DND-41 (cell line): ENCODE data around the gene NLGN1.

Experiments
- ATAC-seq: fragments of 200-7000 bp; cut with Tn5 transposase; 3 replicates; pipeline ENCODE4 v1.9.1; 2021; ENCODE audit warnings: low read depth; ENCODE audit not compliant: insufficient read depth
- DNase-seq: peaks from one replicate; pipeline ENCODE4 v3.0.0-alpha.2; 2020
- H2AFZ ChIP-seq: 2 replicates; pipeline ENCODE4 v1.6.0; 2012; ENCODE audit warnings: low read depth, low read length
- H3K27ac ChIP-seq: 2 replicates; pipeline ENCODE4 v1.5.1; 2012; ENCODE audit warnings: low read length, inconsistent platforms
- H3K27me3 ChIP-seq: fragments of 200-600 bp; sonication (generic); 2 replicates; pipeline ENCODE4 v1.6.0; 2012; ENCODE audit warnings: low read length, mild to moderate bottlenecking, inconsistent platforms; ENCODE audit not compliant: insufficient read depth, poor library complexity
- H3K36me3 ChIP-seq: 2 replicates; pipeline ENCODE4 v1.5.1; 2012; ENCODE audit warnings: low read length, inconsistent platforms; ENCODE audit not compliant: insufficient read depth
- H3K4me1 ChIP-seq: 2 replicates; pipeline ENCODE4 v1.5.1; 2012; ENCODE audit warnings: mild to moderate bottlenecking, low read length; ENCODE audit not compliant: insufficient read depth
- H3K4me2 ChIP-seq: 2 replicates; pipeline ENCODE4 v1.6.0; 2012; ENCODE audit warnings: mild to moderate bottlenecking, moderate library complexity, low read length, inconsistent platforms; ENCODE audit not compliant: insufficient read depth
- H3K4me3 ChIP-seq, 2 experiments: fragments of 200-600 bp in 1 of 2; shearing (Covaris generic) in 1 of 2; 2 replicates each; pipeline ENCODE4 v1.5.1; 2012 to 2016; ENCODE audit warnings: inconsistent platforms in 2 of 2, low read length in 2 of 2, mild to moderate bottlenecking in 2 of 2, low read depth in 1 of 2, moderate library complexity in 1 of 2
- H3K79me2 ChIP-seq: 2 replicates; pipeline ENCODE4 v1.6.0; 2012; ENCODE audit warnings: low read length, inconsistent platforms; ENCODE audit not compliant: insufficient read depth
- H3K9ac ChIP-seq: 2 replicates; pipeline ENCODE4 v1.6.0; 2012; ENCODE audit warnings: low read depth, mild to moderate bottlenecking, inconsistent platforms, low read length, moderate library complexity
- H3K9me3 ChIP-seq: 2 replicates; pipeline ENCODE4 v1.5.1; 2012; ENCODE audit warnings: low read length, moderate library complexity, mild to moderate bottlenecking, inconsistent platforms; ENCODE audit not compliant: insufficient read depth, severe bottlenecking
- H4K20me1 ChIP-seq: 2 replicates; pipeline ENCODE4 v1.6.0; 2012; ENCODE audit warnings: low read length; ENCODE audit not compliant: insufficient read depth
- CTCF ChIP-seq: IDR thresholded peaks from 2 replicates; pipeline ENCODE4 v1.5.1; 2012; ENCODE audit warnings: borderline replicate concordance, low read length, moderate library complexity, mild to moderate bottlenecking; ENCODE audit not compliant: poor library complexity, severe bottlenecking; ENCODE audit errors: extremely low read depth
- EZH2 ChIP-seq: IDR thresholded peaks from 3 replicates; pipeline ENCODE4 v1.6.1; 2012; ENCODE audit warnings: borderline replicate concordance, low read depth, mild to moderate bottlenecking, moderate library complexity, low read length, inconsistent platforms; ENCODE audit not compliant: severe bottlenecking

Gene NLGN1

GRCh38 chr3:173865900-173866498 is 468.5 kb downstream of the NLGN1 start:
- Histone ChIP-seq H3K4me3 (no peak overlapping the region), H3K36me3 (no peaks in the 10 kb centered on the region), H3K4me1 (no peaks in the 10 kb centered on the region), H3K9me3 (no peaks in the 10 kb centered on the region), H4K20me1 (no peaks in the 10 kb centered on the region), H3K4me2 (no peak overlapping the region), H3K79me2 (no peaks in the 10 kb centered on the region), H3K27ac (no peak overlapping the region), H3K27me3 (no peaks in the 10 kb centered on the region), H3K9ac (no peak overlapping the region), H2AFZ (no peak overlapping the region)
- DNase-seq (no peak), ATAC-seq (no peak)
- TF ChIP-seq CTCF (no peak), EZH2 (no peak)

GRCh38 chr3:173869766-173870165 is 472.2 kb downstream of the NLGN1 start:
- H3K4me3 ChIP-seq: no peak overlapping the region
- H3K4me2 ChIP-seq: no peak overlapping the region
- H3K9me3 ChIP-seq: no peaks in the 10 kb centered on the region
- no peaks in the 10 kb centered on the region for H3K36me3 ChIP-seq
- H3K27me3 ChIP-seq: no peaks in the 10 kb centered on the region
- H3K9ac ChIP-seq: no peak overlapping the region
- no peak for TF ChIP-seq CTCF
- TF ChIP-seq EZH2: no peak
- H4K20me1 ChIP-seq: no peaks in the 10 kb centered on the region
- no peak for DNase-seq
- H3K4me1 ChIP-seq: no peaks in the 10 kb centered on the region
- ATAC-seq: no peak
- no peaks in the 10 kb centered on the region for H3K79me2 ChIP-seq
- no peak overlapping the region for H2AFZ ChIP-seq
- no peak overlapping the region for H3K27ac ChIP-seq

- H3K9ac ChIP-seq: no peak overlapping the region
- no peak overlapping the region for H2AFZ ChIP-seq
- no peaks in the 10 kb centered on the region for H3K36me3 ChIP-seq
- DNase-seq (no peak), ATAC-seq (no peak)
- no peaks in the 10 kb centered on the region for H4K20me1 ChIP-seq
- H3K4me1 ChIP-seq: no peaks in the 10 kb centered on the region
- no peaks in the 10 kb centered on the region for H3K27me3 ChIP-seq
- TF ChIP-seq EZH2 (no peak), CTCF (no peak)
- H3K4me2 ChIP-seq: no peak overlapping the region
- H3K4me3 ChIP-seq: no peak overlapping the region
- H3K9me3 ChIP-seq: no peaks in the 10 kb centered on the region
- no peak overlapping the region for H3K27ac ChIP-seq
- no peaks in the 10 kb centered on the region for H3K79me2 ChIP-seq
Observed at GRCh38 chr3:173870976-173871375, 473.4 kb downstream of the NLGN1 start.

- no peaks in the 10 kb centered on the region for H4K20me1 ChIP-seq
- no peak for DNase-seq
- H3K4me1 ChIP-seq: no peaks in the 10 kb centered on the region
- H3K27me3 ChIP-seq: no peaks in the 10 kb centered on the region
- no peak overlapping the region for H3K27ac ChIP-seq
- H3K4me3 ChIP-seq: no peak overlapping the region
- H3K4me2 ChIP-seq: no peak overlapping the region
- H3K36me3 ChIP-seq: no peaks in the 10 kb centered on the region
- no peak overlapping the region for H2AFZ ChIP-seq
- no peak overlapping the region for H3K9ac ChIP-seq
- ATAC-seq: no peak
- H3K9me3 ChIP-seq: no peaks in the 10 kb centered on the region
- TF ChIP-seq CTCF (no peak), EZH2 (no peak)
- no peaks in the 10 kb centered on the region for H3K79me2 ChIP-seq
Observed at GRCh38 chr3:173875790-173876189, 478.2 kb downstream of the NLGN1 start.
